Skeletal muscle satellite cell (primary cell): ENCODE measurements around the gene STEAP1.

ENCODE experiments used
- H3K27me3 ChIP-seq: 2 replicates; pipeline ENCODE4 v1.7.0; 2013; ENCODE audit warnings: low read length; ENCODE audit not compliant: control insufficient read depth, insufficient read depth
- H3K36me3 ChIP-seq: 2 replicates; pipeline ENCODE4 v1.7.0; 2013; ENCODE audit warnings: mild to moderate bottlenecking, control low read depth, low read length; ENCODE audit not compliant: insufficient read depth
- H3K4me1 ChIP-seq: 2 replicates; pipeline ENCODE4 v1.7.0; 2013; ENCODE audit warnings: low read length; ENCODE audit not compliant: control insufficient read depth, insufficient read depth
- H3K4me2 ChIP-seq: 2 replicates; pipeline ENCODE4 v1.7.0; 2013; ENCODE audit warnings: mild to moderate bottlenecking, low read length
- H3K4me3 ChIP-seq: 2 replicates; pipeline ENCODE4 v1.7.0; 2013; ENCODE audit warnings: low read length
- H3K9ac ChIP-seq: 2 replicates; pipeline ENCODE4 v1.7.0; 2013; ENCODE audit warnings: mild to moderate bottlenecking, low read depth, low read length, moderate library complexity
- H3K9me3 ChIP-seq: replicated peaks from 2 replicates; pipeline ENCODE4 v1.7.0; 2013; ENCODE audit warnings: mild to moderate bottlenecking, control low read depth, low read length

Gene STEAP1

GRCh38 chr7:90192876-90193750 is 38.8 kb downstream of the STEAP1 start:
- Histone ChIP-seq H3K27me3 (no peaks in the 10 kb centered on the region), H3K4me3 (no peak overlapping the region), H3K36me3 (no peaks in the 10 kb centered on the region), H3K9ac (no peak overlapping the region), H3K4me2 (no peak overlapping the region), H3K9me3 (no peaks in the 10 kb centered on the region), H3K4me1 (peaks cover 4% of the 10 kb centered on the region)

- no peak overlapping the region for H3K9ac ChIP-seq
- H3K36me3 ChIP-seq, result no peaks in the 10 kb centered on the region
- no peak overlapping the region for H3K4me2 ChIP-seq
- H3K9me3 ChIP-seq, result no peaks in the 10 kb centered on the region
- H3K4me1 ChIP-seq, result peaks cover 4% of the 10 kb centered on the region
- H3K27me3 ChIP-seq, result no peaks in the 10 kb centered on the region
- no peak overlapping the region for H3K4me3 ChIP-seq
These were observed 40.9 kb downstream of the STEAP1 start for GRCh38 chr7:90194911-90195809.

GRCh38 chr7:90201500-90202195 is 47.4 kb downstream of the STEAP1 start:
- no peaks in the 10 kb centered on the region for H3K36me3 ChIP-seq
- no peak overlapping the region for H3K9ac ChIP-seq
- H3K4me1 ChIP-seq, result no peaks in the 10 kb centered on the region
- no peak overlapping the region for H3K4me2 ChIP-seq
- no peaks in the 10 kb centered on the region for H3K9me3 ChIP-seq
- no peaks in the 10 kb centered on the region for H3K27me3 ChIP-seq
- H3K4me3 ChIP-seq, result no peak overlapping the region

- H3K27me3 ChIP-seq, result no peaks in the 10 kb centered on the region
- no peak overlapping the region for H3K9ac ChIP-seq
- H3K36me3 ChIP-seq, result no peaks in the 10 kb centered on the region
- H3K4me3 ChIP-seq, result no peak overlapping the region
- peaks cover 11% of the 10 kb centered on the region for H3K4me1 ChIP-seq
- H3K4me2 ChIP-seq, result no peak overlapping the region
- H3K9me3 ChIP-seq, result no peaks in the 10 kb centered on the region
These were observed 53.7 kb downstream of the STEAP1 start for GRCh38 chr7:90207956-90208355.

GRCh38 chr7:90209776-90210175 is 55.5 kb downstream of the STEAP1 start:
- peaks cover 11% of the 10 kb centered on the region for H3K4me1 ChIP-seq
- H3K27me3 ChIP-seq, result no peaks in the 10 kb centered on the region
- no peaks in the 10 kb centered on the region for H3K9me3 ChIP-seq

GRCh38 chr7:90210475-90210874 is 56.2 kb downstream of the STEAP1 start:
- H3K4me2 ChIP-seq, result no peak overlapping the region
- H3K9me3 ChIP-seq, result no peaks in the 10 kb centered on the region
- no peaks in the 10 kb centered on the region for H3K36me3 ChIP-seq
- peaks cover 11% of the 10 kb centered on the region for H3K4me1 ChIP-seq
- H3K9ac ChIP-seq, result peak overlapping the region; percentile 84
- no peaks in the 10 kb centered on the region for H3K27me3 ChIP-seq
- no peak overlapping the region for H3K4me3 ChIP-seq

More at GRCh38 chr7:90209776-90210175, 55.5 kb downstream of the STEAP1 start:
- no peaks in the 10 kb centered on the region for H3K36me3 ChIP-seq
- no peak overlapping the region for H3K4me3 ChIP-seq
- H3K4me2 ChIP-seq, result no peak overlapping the region
- H3K9ac ChIP-seq, result no peak overlapping the region

- Histone ChIP-seq H3K4me2 (peak overlapping the region; percentile 95), H3K27me3 (no peaks in the 10 kb centered on the region), H3K9me3 (no peaks in the 10 kb centered on the region), H3K36me3 (no peaks in the 10 kb centered on the region), H3K9ac (peak overlapping the region; percentile 84), H3K4me3 (peak overlapping the region; percentile 82), H3K4me1 (peaks cover 11% of the 10 kb centered on the region)
These were observed 56.7 kb downstream of the STEAP1 start for GRCh38 chr7:90210981-90211380.

- H3K27me3 ChIP-seq, result no peaks in the 10 kb centered on the region
- peak within 1 kb of the TSS; percentile 82 for H3K4me3 ChIP-seq
- H3K4me1 ChIP-seq, result peaks cover 11% of the 10 kb centered on the region
- no peaks in the 10 kb centered on the region for H3K9me3 ChIP-seq
- no peaks in the 10 kb centered on the region for H3K36me3 ChIP-seq
- H3K4me2 ChIP-seq, result peak within 1 kb of the TSS; percentile 95
- H3K9ac ChIP-seq, result peak within 1 kb of the TSS; percentile 84
These were observed 57.3 kb downstream of the STEAP1 start, which contains the start of gene STEAP2 for GRCh38 chr7:90211391-90212148. STEAP2 (plus strand) TSS chr7:90211740; CDS start chr7:90225083, 13,343 bp downstream.

GRCh38 chr7:90212149-90212495 is 57.9 kb downstream of the STEAP1 start:
- Histone ChIP-seq H3K4me2 (peak overlapping the region; percentile 95), H3K9ac (peak overlapping the region; percentile 84), H3K27me3 (no peaks in the 10 kb centered on the region), H3K4me1 (peaks cover 11% of the 10 kb centered on the region), H3K36me3 (no peaks in the 10 kb centered on the region), H3K4me3 (peak overlapping the region; percentile 82), H3K9me3 (no peaks in the 10 kb centered on the region)

GRCh38 chr7:90213521-90213920 is 59.3 kb downstream of the STEAP1 start:
- no peak overlapping the region for H3K4me2 ChIP-seq
- H3K36me3 ChIP-seq, result no peaks in the 10 kb centered on the region
- H3K4me1 ChIP-seq, result peaks cover 11% of the 10 kb centered on the region
- H3K9ac ChIP-seq, result no peak overlapping the region
- no peak overlapping the region for H3K4me3 ChIP-seq
- no peaks in the 10 kb centered on the region for H3K9me3 ChIP-seq
- H3K27me3 ChIP-seq, result no peaks in the 10 kb centered on the region
